ENCODE results near the gene OR5AR1.

Gene OR5AR1

GRCh38 chr11:56700914-56701485 is 37.5 kb downstream of the OR5AR1 start:
- no peak for TF ChIP-seq CTCF (IDR thresholded peaks at IDR 0.05; ENCODE audit: insufficient read depth, low read depth, low read length, missing control alignments)
- no peak overlapping the region for H3K4me3 ChIP-seq (ENCODE audit: low read depth, low read length)
- DNase-seq (ENCODE audit: low read depth): no peak

- H3K4me3 ChIP-seq (ENCODE audit: low read depth, low read length): no peak overlapping the region
- TF ChIP-seq CTCF (IDR thresholded peaks at IDR 0.05; ENCODE audit: insufficient read depth, low read depth, low read length, missing control alignments): no peak
- no peak for DNase-seq (ENCODE audit: low read depth)
Observed at GRCh38 chr11:56705784-56706396, 42.4 kb downstream of the OR5AR1 start.

GRCh38 chr11:56706486-56706885 is 43.0 kb downstream of the OR5AR1 start:
- no peak for TF ChIP-seq CTCF (IDR thresholded peaks at IDR 0.05; ENCODE audit: insufficient read depth, low read depth, low read length, missing control alignments)
- H3K4me3 ChIP-seq (ENCODE audit: low read depth, low read length): no peak overlapping the region
- no peak for DNase-seq (ENCODE audit: low read depth)

GRCh38 chr11:56714206-56714605 is 50.7 kb downstream of the OR5AR1 start:
- H3K4me3 ChIP-seq (ENCODE audit: low read depth, low read length): no peak overlapping the region
- no peak for DNase-seq (ENCODE audit: low read depth)
- no peak for TF ChIP-seq CTCF (IDR thresholded peaks at IDR 0.05; ENCODE audit: insufficient read depth, low read depth, low read length, missing control alignments)

Measured in GM12865 (cell line).